Activated CD4-positive, alpha-beta T cell treated with anti-CD3 and anti-CD28 coated beads, Interleukin-2, amount 10 ng/mL, durations not matched to agents 7 days and 5 days (primary cell): ENCODE data around the gene SNORC. TPM values are rescaled to one million over a fixed set of nuclear protein-coding genes. Genes with fewer than 3 reads are reported as not detected.
"Not testable (repeated sequence)": the region's sequence is repeated elsewhere in the genome, so short reads cannot be mapped to it uniquely, and the experiment has no call there.

Experiments
- CTCF ChIA-PET: fragments of 350-600 bp; sonication (Branson Sonifier 250); formaldehyde crosslinking; loops from one replicate; lab custom pipeline; 2021; ENCODE audit warnings: antibody characterized with exemption; lab: Charles Lee
- POLR2A ChIA-PET: fragments of 350-600 bp; sonication (Branson Sonifier 250); formaldehyde crosslinking; loops from one replicate; lab custom pipeline; 2021; ENCODE audit warnings: antibody characterized with exemption; lab: Charles Lee
- DNase-seq: peaks from one replicate; pipeline ENCODE4 v3.0.0-alpha.2; 2020
- H3K27ac Mint-ChIP-seq: one replicate; pipeline ENCODE4 v1.8.0; 2021; ENCODE audit warnings: mild to moderate bottlenecking, moderate library complexity, mixed read lengths
- H3K27me3 Mint-ChIP-seq: one replicate; pipeline ENCODE4 v1.8.0; 2021; ENCODE audit warnings: mixed read lengths
- H3K36me3 Mint-ChIP-seq: one replicate; pipeline ENCODE4 v1.8.0; 2021; ENCODE audit warnings: low read depth, mixed read lengths
- H3K4me1 Mint-ChIP-seq: one replicate; pipeline ENCODE4 v1.8.0; 2021; ENCODE audit warnings: mixed read lengths
- H3K4me3 Mint-ChIP-seq: one replicate; pipeline ENCODE4 v1.8.0; 2021; ENCODE audit warnings: mild to moderate bottlenecking, moderate library complexity, mixed read lengths
- H3K9me3 Mint-ChIP-seq: one replicate; pipeline ENCODE4 v1.8.0; 2021; ENCODE audit warnings: mixed read lengths
- total RNA-seq, 2 experiments: library from RNA; stranded (reverse); gene quantifications; one replicate each; pipeline ENCODE4 v1.2.3, GENCODE V29; 2021

SNORC gene
- total RNA-seq, 2 experiments from 2014 or later = 0.97 to 1.1 TPM

DNA sequence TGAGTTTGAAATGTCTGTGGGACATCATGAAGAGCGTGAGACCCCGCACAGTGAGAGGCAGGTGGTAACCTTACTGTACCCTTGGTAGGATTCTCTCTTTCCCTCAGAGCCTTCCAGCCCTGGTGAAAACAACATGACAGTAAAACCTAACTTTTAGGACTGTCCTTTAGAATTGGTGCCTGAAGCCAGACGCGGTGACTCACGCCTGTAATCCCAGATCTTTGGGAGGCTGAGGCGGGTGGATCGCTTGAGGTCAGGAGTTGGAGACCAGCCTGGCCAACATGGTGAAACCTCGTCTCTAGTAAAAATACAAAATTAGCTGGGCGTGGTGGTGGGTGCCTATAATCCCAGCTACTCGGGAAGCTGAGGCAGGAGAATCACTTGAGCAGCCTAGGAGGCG lies 18.0 kb upstream of the SNORC start:
- H3K9me3 Mint-ChIP-seq, H3K27me3 Mint-ChIP-seq, POLR2A ChIA-PET, H3K4me3 Mint-ChIP-seq, H3K27ac Mint-ChIP-seq, DNase-seq, H3K4me1 Mint-ChIP-seq: not testable (repeated sequence)
- CTCF ChIA-PET = interaction anchor here (1.2 to 2.0 kb wide), 3 partner anchors 8 to 37 kb away, joined by 3 to 5 read pairs (median 3); no protein-coding TSS in a partner anchor
- H3K36me3 Mint-ChIP-seq = peaks cover 47% of the 10 kb centered on the region

GRCh38 chr2:232852676-232853075 lies 17.4 kb upstream of the SNORC start:
- no peaks in the 10 kb centered on the region for H3K4me1 Mint-ChIP-seq
- H3K4me3 Mint-ChIP-seq = no peak overlapping the region
- ChIA-PET POLR2A (no interaction called here), CTCF (interaction anchor here (1.2 to 2.0 kb wide), 4 partner anchors 9 to 37 kb away, joined by 3 to 5 read pairs (median 3); no protein-coding TSS in a partner anchor)
- H3K27me3 Mint-ChIP-seq = no peaks in the 10 kb centered on the region
- no peaks in the 10 kb centered on the region for H3K9me3 Mint-ChIP-seq
- H3K36me3 Mint-ChIP-seq = peaks cover 50% of the 10 kb centered on the region
- no peak overlapping the region for H3K27ac Mint-ChIP-seq
- no peak for DNase-seq

DNA sequence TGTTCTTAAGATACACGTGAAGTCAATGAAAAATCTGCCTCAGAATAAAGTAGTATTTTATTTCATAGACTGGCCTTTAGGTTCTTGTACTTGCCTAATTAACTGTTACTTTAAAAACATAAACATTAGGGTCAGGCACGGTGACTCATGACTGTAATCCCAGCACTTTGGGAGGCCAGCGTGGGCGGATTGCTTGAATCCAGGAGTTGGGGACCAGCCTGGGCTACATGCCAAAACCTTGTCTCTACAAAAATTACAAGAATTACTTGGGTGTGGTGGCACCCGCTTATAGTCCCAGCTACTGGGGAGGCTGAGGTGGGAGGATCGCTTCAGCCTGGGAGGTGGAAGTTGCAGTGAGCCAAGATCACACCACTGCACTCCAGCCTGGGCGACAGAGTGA lies 16.0 kb upstream of the SNORC start:
- Mint-ChIP-seq H3K4me3 (no peak overlapping the region), H3K36me3 (peaks cover 51% of the 10 kb centered on the region), H3K27me3 (no peaks in the 10 kb centered on the region), H3K9me3 (no peaks in the 10 kb centered on the region), H3K4me1 (no peaks in the 10 kb centered on the region), H3K27ac (no peak overlapping the region)
- ChIA-PET POLR2A (no interaction called here), CTCF (interaction anchor here (1.6 to 2.0 kb wide), 2 partner anchors 12 to 15 kb away, joined by 3 to 5 read pairs; no protein-coding TSS in a partner anchor)
- no peak for DNase-seq

DNA sequence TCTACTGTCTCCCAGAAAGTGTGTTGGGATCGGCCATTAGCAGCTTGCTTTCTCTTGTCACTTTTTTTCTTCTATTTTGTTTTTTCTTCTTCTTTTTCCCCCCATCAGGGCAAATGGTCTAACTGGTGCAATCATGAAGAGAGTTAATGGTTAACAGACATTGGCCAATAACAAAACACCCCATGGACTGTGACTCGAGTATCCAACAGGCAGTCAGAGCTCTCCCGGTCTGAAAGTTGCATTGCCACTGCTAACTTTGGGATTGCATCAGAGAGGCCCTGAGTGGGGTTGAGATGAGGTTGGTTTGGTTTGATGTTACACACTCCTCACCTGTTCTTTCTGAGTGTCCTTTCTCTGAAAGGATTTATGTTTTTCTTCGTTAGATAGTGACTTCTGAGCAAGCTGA lies 12.9 kb upstream of the SNORC start:
- Mint-ChIP-seq H3K27ac (no peak overlapping the region), H3K27me3 (no peaks in the 10 kb centered on the region), H3K4me1 (no peaks in the 10 kb centered on the region), H3K4me3 (no peak overlapping the region), H3K9me3 (no peaks in the 10 kb centered on the region), H3K36me3 (peaks cover 35% of the 10 kb centered on the region)
- no peak for DNase-seq
- POLR2A ChIA-PET = no interaction called here
- CTCF ChIA-PET = no interaction called here

- peaks cover 32% of the 10 kb centered on the region for H3K36me3 Mint-ChIP-seq
- no peak overlapping the region for H3K4me3 Mint-ChIP-seq
- DNase-seq = no peak
- CTCF ChIA-PET = no interaction called here
- no peaks in the 10 kb centered on the region for H3K4me1 Mint-ChIP-seq
- H3K27ac Mint-ChIP-seq = no peak overlapping the region
- POLR2A ChIA-PET = interaction anchor here (0.6 kb wide), 1 partner anchor 275 kb away, joined by 4 read pairs; no protein-coding TSS in a partner anchor
- H3K9me3 Mint-ChIP-seq = no peaks in the 10 kb centered on the region
- H3K27me3 Mint-ChIP-seq = no peaks in the 10 kb centered on the region
Observed at GRCh38 chr2:232859385-232859916, 10.6 kb upstream of the SNORC start.

- ChIA-PET POLR2A (no interaction called here), CTCF (no interaction called here)
Observed at GRCh38 chr2:232860593-232861241, 9.3 kb upstream of the SNORC start.

DNA sequence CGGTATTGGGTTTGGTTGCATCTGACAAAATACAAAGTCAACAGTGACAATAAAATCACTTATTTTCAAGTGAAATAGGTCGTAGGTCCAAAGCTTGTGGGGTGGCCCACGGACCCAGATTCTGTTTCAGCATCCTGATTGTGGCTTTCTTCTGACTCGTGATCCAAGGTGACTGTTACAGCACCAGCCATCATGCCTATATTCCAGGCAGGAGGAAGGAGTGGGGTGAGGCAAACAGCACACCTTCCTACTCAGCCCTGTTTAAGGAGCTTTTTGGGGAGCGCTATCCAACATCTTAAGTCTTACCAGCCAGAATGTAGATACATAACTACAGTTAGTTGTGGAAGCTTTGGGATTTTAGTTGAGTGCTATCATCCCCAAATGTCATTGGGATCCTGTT lies 8.7 kb upstream of the SNORC start:
- H3K27me3 Mint-ChIP-seq = no peaks in the 10 kb centered on the region
- ChIA-PET CTCF (no interaction called here), POLR2A (no interaction called here)
- H3K4me1 Mint-ChIP-seq = no peaks in the 10 kb centered on the region
- DNase-seq = no peak
- no peak overlapping the region for H3K4me3 Mint-ChIP-seq
- peaks cover 28% of the 10 kb centered on the region for H3K36me3 Mint-ChIP-seq
- H3K27ac Mint-ChIP-seq = no peak overlapping the region
- no peaks in the 10 kb centered on the region for H3K9me3 Mint-ChIP-seq

More at GRCh38 chr2:232860593-232861241, 9.3 kb upstream of the SNORC start:
- DNase-seq = no peak
- no peak overlapping the region for H3K27ac Mint-ChIP-seq
- H3K9me3 Mint-ChIP-seq = no peaks in the 10 kb centered on the region
- H3K27me3 Mint-ChIP-seq = no peaks in the 10 kb centered on the region
- peaks cover 28% of the 10 kb centered on the region for H3K36me3 Mint-ChIP-seq
- no peak overlapping the region for H3K4me3 Mint-ChIP-seq
- no peaks in the 10 kb centered on the region for H3K4me1 Mint-ChIP-seq

DNA sequence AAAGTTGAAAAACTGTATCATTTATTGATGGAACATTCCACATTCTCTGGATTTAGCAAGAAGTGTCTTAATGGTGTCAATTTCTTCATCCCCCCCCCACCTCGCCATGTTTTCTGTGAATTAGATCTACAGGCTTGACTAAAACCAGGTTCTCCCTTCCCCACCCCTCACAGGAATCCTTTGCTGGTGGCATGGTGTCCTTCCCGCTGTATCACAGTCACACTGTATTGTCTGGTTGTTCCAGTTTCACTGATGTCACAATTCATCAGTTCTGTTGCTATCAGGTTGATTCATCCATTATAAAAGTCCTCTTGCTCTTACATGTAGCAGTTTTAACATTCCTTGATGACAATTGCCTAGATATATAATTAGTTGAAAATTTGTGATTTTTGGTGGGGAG lies 6.1 kb upstream of the SNORC start:
- CTCF ChIA-PET = interaction anchor here (0.6 kb wide), 1 partner anchor 165 kb away, joined by 3 read pairs; no protein-coding TSS in a partner anchor
- H3K27me3 Mint-ChIP-seq = no peaks in the 10 kb centered on the region
- peaks cover 5% of the 10 kb centered on the region for H3K36me3 Mint-ChIP-seq
- H3K4me3 Mint-ChIP-seq = no peak overlapping the region
- no peak overlapping the region for H3K27ac Mint-ChIP-seq
- H3K9me3 Mint-ChIP-seq = no peaks in the 10 kb centered on the region
- DNase-seq = no peak
- H3K4me1 Mint-ChIP-seq = no peaks in the 10 kb centered on the region
- POLR2A ChIA-PET = no interaction called here

DNA sequence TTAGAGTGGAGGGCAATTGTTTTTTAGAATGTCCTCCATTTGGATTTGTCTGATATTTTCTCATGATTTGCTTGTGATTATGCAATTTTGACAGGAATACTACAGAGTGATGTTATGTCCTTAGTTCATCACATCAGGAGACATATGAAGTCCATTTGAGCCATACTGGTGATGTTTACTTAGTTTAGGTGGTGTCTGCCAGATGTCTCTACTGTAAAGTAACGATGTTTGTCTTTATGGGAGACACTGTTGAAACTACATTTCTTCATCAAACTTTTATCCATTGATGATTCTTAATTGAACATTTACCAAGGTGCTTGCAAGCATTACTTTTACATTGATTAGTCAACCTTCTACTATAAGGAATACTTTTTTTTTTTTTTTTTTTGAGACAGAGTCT lies 4.9 kb upstream of the SNORC start:
- Mint-ChIP-seq H3K27me3 (no peaks in the 10 kb centered on the region), H3K4me3 (no peak overlapping the region), H3K9me3 (no peaks in the 10 kb centered on the region), H3K27ac (no peak overlapping the region), H3K36me3 (no peaks in the 10 kb centered on the region), H3K4me1 (no peaks in the 10 kb centered on the region)
- DNase-seq = no peak
- ChIA-PET POLR2A (no interaction called here), CTCF (interaction anchor here (0.7 kb wide), 1 partner anchor 27 kb away, joined by 3 read pairs; no protein-coding TSS in a partner anchor)

- Mint-ChIP-seq H3K36me3 (no peaks in the 10 kb centered on the region), H3K4me1 (no peaks in the 10 kb centered on the region), H3K27me3 (no peaks in the 10 kb centered on the region), H3K9me3 (no peaks in the 10 kb centered on the region), H3K27ac (no peak overlapping the region), H3K4me3 (no peak overlapping the region)
- ChIA-PET POLR2A (no interaction called here), CTCF (no interaction called here)
- DNase-seq = no peak
Observed at GRCh38 chr2:232866104-232866503, 4.0 kb upstream of the SNORC start.

DNA sequence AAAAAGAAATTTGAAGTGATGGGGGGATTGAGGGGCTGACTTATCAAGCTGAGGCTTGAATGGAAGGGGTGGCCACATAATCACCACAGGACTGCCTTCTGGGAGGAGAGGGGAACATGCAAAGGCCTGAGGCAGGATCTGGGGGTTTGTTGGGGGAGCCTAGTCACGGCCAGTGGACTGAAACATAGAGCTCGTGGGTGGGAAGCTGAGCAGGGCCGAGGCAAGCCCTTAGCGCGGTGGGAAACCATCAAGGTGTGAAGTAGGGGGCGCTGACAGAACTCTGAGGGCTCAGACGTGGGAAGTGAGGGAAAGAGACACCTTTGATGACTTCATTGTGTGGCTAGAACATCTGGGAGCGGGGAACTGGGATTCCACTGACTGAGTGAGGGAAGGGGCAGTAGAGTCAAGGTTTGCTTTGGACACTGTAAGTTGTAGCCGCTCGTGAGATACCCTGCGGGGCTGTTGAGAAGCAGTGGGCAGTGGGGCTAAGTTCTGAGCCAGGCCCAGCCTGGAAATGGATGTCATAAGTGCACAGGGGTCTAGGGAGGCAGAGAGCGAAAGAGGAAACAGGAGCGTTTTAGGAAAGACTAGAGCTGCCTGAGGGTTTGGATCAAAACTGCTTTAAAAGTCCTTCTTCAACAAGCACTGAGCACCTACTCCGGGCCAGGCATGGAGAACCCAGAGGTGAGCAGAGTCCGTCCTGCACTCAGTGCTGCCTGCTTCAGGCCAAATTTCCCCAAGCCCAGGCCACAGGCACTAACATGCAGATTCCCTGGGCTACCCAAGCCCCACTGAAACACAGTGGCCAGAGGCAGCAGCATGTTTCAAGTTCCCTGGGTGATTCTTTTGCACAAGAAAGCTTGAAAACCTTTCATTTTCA lies 686 bp upstream of the SNORC start:
- H3K27me3 Mint-ChIP-seq = no peaks in the 10 kb centered on the region
- no peak for DNase-seq
- no peak overlapping the region for H3K4me3 Mint-ChIP-seq
- H3K27ac Mint-ChIP-seq = peak overlapping the region; percentile 4
- ChIA-PET POLR2A (no interaction called here), CTCF (interaction anchor here (0.5 kb wide), 1 partner anchor 140 kb away, joined by 3 read pairs; no protein-coding TSS in a partner anchor)
- H3K4me1 Mint-ChIP-seq = peaks cover 2% of the 10 kb centered on the region
- no peaks in the 10 kb centered on the region for H3K9me3 Mint-ChIP-seq
- no peaks in the 10 kb centered on the region for H3K36me3 Mint-ChIP-seq

DNA sequence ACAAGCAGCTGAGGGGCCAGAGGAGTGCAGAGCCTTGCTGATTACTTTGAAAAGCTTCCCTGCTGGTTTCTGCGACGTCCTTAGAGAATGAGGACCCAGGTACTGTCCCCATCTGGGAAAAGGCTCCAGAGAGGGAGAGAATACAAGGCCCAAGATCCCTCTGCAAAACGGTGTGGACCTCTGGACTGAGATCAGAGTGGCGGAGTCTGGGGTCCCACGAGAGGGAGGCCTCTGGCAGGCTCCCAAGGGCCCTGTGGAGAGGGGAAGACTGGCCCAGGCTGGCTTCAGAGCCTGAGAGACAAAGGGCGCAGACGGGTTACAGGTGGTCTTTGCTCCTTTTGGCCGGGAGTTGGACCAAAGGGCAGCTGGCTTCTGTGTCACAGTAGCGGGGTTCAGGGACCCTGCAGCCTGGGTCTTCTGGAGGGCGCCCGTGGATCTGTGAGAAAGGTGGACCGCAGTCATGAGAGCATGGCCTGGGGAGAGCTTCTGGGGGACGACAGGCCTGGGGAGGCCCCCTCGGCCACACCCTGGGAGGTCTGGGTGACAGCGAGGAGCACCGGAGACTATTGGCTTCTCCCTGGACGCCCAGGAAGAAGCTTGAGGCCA lies 805 bp downstream of the SNORC start:
- ChIA-PET POLR2A (no interaction called here), CTCF (no interaction called here)
- Mint-ChIP-seq H3K4me3 (no peak overlapping the region), H3K9me3 (no peaks in the 10 kb centered on the region), H3K27ac (no peak overlapping the region), H3K27me3 (peaks cover 8% of the 10 kb centered on the region), H3K36me3 (no peaks in the 10 kb centered on the region), H3K4me1 (peaks cover 7% of the 10 kb centered on the region)
- no peak for DNase-seq
